Measurements from ENCODE around the gene FOCAD.

The FOCAD gene

DNA sequence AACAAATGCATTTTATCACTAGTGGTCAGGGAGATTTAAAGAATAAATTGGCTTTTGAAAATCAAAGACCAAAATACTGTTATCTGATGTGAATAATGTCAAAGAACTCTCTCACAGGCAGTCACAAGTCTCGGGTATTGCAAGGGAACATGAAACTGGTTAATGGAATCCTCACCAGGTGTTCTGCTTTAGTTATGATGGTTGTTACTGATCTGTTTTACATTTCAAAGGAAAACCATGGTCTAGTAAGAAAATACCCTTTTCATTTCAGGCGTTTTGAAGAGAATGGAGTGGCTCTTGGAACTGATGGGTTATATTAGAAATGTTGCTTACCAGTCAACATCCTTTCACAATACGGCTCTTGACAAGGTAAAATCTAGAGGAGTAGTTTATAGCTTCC is 304.0 kb downstream of the FOCAD start:
- H3K4me1 Mint-ChIP-seq, result no peaks in the 10 kb centered on the region
- H3K36me3 Mint-ChIP-seq (ENCODE audit: low read depth), result peaks cover 71% of the 10 kb centered on the region
- no peak for DNase-seq
- H3K27ac Mint-ChIP-seq, result no peak overlapping the region
- TF ChIP-seq, protein P1, sequence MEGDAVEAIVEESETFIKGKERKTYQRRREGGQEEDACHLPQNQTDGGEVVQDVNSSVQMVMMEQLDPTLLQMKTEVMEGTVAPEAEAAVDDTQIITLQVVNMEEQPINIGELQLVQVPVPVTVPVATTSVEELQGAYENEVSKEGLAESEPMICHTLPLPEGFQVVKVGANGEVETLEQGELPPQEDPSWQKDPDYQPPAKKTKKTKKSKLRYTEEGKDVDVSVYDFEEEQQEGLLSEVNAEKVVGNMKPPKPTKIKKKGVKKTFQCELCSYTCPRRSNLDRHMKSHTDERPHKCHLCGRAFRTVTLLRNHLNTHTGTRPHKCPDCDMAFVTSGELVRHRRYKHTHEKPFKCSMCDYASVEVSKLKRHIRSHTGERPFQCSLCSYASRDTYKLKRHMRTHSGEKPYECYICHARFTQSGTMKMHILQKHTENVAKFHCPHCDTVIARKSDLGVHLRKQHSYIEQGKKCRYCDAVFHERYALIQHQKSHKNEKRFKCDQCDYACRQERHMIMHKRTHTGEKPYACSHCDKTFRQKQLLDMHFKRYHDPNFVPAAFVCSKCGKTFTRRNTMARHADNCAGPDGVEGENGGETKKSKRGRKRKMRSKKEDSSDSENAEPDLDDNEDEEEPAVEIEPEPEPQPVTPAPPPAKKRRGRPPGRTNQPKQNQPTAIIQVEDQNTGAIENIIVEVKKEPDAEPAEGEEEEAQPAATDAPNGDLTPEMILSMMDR (IDR thresholded peaks at IDR 0.05), result no peak
- H3K27me3 Mint-ChIP-seq (ENCODE audit: low read depth, poor library complexity), result no peaks in the 10 kb centered on the region
- no peaks in the 10 kb centered on the region for H3K9me3 Mint-ChIP-seq
- H3K4me3 Mint-ChIP-seq, result no peak overlapping the region

DNA sequence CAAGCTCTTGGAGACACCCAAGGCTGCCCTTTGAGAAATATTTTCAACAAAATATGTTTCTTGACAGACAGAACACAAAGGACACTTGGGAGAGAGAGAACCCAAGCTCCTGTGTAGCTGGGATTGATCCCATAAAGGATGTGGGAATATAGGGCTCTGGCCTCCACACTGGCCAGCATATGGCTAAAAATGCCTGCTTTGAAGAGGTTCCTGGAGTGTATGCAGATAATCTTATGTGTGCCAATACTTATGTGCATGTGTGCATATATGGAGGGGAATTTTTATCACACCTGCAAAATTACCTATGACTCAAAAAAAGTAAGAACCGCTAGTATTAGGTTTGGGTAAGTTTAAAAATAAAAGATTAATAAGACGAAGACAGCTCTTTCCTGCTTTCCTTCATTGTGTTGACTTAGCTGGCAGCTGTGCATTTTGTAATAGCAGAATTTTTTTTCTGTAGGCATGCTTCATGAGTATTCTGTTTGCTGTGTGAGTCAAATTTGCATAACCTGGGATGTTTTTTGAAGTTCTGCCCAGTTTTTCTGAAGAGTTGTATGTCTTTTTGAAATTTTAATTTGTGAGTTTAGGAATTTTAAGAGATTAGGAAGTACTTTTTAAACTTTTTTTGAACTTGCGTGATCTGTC is 304.7 kb downstream of the FOCAD start:
- H3K4me3 Mint-ChIP-seq, result no peak overlapping the region
- H3K27ac Mint-ChIP-seq, result no peak overlapping the region
- no peaks in the 10 kb centered on the region for H3K9me3 Mint-ChIP-seq
- no peak for DNase-seq
- TF ChIP-seq, protein P1 (IDR thresholded peaks at IDR 0.05), result no peak
- no peaks in the 10 kb centered on the region for H3K4me1 Mint-ChIP-seq
- H3K36me3 Mint-ChIP-seq (ENCODE audit: low read depth), result peaks cover 70% of the 10 kb centered on the region
- H3K27me3 Mint-ChIP-seq (ENCODE audit: low read depth, poor library complexity), result no peaks in the 10 kb centered on the region

- no peaks in the 10 kb centered on the region for H3K27me3 Mint-ChIP-seq (ENCODE audit: low read depth, poor library complexity)
- no peaks in the 10 kb centered on the region for H3K9me3 Mint-ChIP-seq
- TF ChIP-seq, protein P1 (IDR thresholded peaks at IDR 0.05), result no peak
- peaks cover 76% of the 10 kb centered on the region for H3K36me3 Mint-ChIP-seq (ENCODE audit: low read depth)
- peaks cover 6% of the 10 kb centered on the region for H3K4me1 Mint-ChIP-seq
- no peak overlapping the region for H3K4me3 Mint-ChIP-seq
- H3K27ac Mint-ChIP-seq, result no peak overlapping the region
- DNase-seq, result no peak
Observed at GRCh38 chr9:20989923-20990341, 305.9 kb downstream of the FOCAD start.

- TF ChIP-seq, protein P1 (IDR thresholded peaks at IDR 0.05), result no peak
- H3K27me3 Mint-ChIP-seq (ENCODE audit: low read depth, poor library complexity), result no peaks in the 10 kb centered on the region
- H3K9me3 Mint-ChIP-seq, result no peaks in the 10 kb centered on the region
- H3K27ac Mint-ChIP-seq, result no peak overlapping the region
- no peak for DNase-seq
- H3K4me1 Mint-ChIP-seq, result peaks cover 6% of the 10 kb centered on the region
- H3K36me3 Mint-ChIP-seq (ENCODE audit: low read depth), result peaks cover 85% of the 10 kb centered on the region
- H3K4me3 Mint-ChIP-seq, result no peak overlapping the region
Observed at GRCh38 chr9:20990867-20991266, 306.8 kb downstream of the FOCAD start.

- Mint-ChIP-seq H3K4me3 (no peak overlapping the region), H3K9me3 (no peaks in the 10 kb centered on the region), H3K36me3 (ENCODE audit: low read depth) (peaks cover 83% of the 10 kb centered on the region), H3K27me3 (ENCODE audit: low read depth, poor library complexity) (no peaks in the 10 kb centered on the region), H3K4me1 (peaks cover 6% of the 10 kb centered on the region), H3K27ac (no peak overlapping the region)
- no peak for DNase-seq
- TF ChIP-seq, protein P1 (IDR thresholded peaks at IDR 0.05), result no peak
Observed at GRCh38 chr9:20994486-20994885, 310.4 kb downstream of the FOCAD start.

GRCh38 chr9:20995616-20996015 is 311.6 kb downstream of the FOCAD start:
- no peak overlapping the region for H3K4me3 Mint-ChIP-seq
- H3K4me1 Mint-ChIP-seq, result peaks cover 6% of the 10 kb centered on the region
- DNase-seq, result no peak
- H3K9me3 Mint-ChIP-seq, result peaks cover 5% of the 10 kb centered on the region
- no peak overlapping the region for H3K27ac Mint-ChIP-seq
- no peaks in the 10 kb centered on the region for H3K27me3 Mint-ChIP-seq (ENCODE audit: low read depth, poor library complexity)
- TF ChIP-seq, protein P1 (IDR thresholded peaks at IDR 0.05), result no peak
- peaks cover 82% of the 10 kb centered on the region for H3K36me3 Mint-ChIP-seq (ENCODE audit: low read depth)

Measured in nephron progenitor cell (in vitro differentiated cells).